ENCODE data around the gene CNIH2. TPM values are rescaled to one million over a fixed set of nuclear protein-coding genes. Genes with fewer than 3 reads are reported as not detected.

CNIH2 gene
- total RNA-seq = 0.37 TPM in 1 of 2 replicates, not detected in the other

DNA sequence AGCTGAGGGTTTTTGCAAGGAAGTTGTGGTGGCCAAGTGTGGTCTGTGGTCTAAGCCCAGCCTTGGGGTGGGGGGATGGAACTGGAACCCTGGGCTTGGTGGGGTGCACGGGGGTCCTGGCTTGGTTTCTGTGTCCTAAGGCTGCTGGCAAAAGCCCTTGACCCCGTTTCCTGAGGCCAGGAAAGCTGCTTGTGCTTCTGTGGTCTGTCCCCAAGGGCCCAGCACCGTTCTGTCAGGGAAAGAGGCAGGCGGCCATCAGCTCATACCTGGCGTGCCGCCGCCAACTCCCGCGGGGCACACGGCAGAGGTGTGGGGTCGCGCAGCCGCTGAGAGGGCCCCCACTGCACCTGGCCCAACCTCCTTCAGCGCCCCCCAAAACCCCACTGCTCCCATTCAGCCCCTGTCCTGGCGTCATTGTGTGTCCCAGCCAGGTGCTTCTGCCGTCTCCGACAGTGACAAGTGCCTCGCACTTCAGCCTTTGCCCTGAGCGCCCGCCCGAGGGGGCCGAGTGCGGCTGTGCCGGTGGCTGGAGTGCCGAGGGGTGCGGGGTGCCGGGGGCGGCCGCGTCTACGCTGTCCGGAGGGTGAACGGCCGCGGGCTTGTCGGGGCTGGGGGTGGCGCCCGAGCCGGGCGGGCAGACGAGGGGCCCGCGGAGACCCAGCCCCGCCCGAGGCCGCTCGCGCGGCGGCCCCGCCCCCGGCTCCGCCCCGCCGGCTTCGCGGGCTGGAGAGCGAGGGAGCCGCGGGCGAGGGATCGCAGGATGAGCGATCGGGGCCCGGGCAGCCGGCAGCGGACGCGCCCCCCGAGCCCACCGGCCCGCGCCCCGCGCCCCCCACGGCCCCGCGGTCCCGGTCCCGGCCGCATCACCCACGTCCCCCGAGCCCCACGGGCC, at the start of gene CNIH2:
TSS of gene CNIH2 (plus strand) at position 705 of the 892 bp plus-strand sequence. CDS start 282 bp downstream, outside the sequence.

DNA sequence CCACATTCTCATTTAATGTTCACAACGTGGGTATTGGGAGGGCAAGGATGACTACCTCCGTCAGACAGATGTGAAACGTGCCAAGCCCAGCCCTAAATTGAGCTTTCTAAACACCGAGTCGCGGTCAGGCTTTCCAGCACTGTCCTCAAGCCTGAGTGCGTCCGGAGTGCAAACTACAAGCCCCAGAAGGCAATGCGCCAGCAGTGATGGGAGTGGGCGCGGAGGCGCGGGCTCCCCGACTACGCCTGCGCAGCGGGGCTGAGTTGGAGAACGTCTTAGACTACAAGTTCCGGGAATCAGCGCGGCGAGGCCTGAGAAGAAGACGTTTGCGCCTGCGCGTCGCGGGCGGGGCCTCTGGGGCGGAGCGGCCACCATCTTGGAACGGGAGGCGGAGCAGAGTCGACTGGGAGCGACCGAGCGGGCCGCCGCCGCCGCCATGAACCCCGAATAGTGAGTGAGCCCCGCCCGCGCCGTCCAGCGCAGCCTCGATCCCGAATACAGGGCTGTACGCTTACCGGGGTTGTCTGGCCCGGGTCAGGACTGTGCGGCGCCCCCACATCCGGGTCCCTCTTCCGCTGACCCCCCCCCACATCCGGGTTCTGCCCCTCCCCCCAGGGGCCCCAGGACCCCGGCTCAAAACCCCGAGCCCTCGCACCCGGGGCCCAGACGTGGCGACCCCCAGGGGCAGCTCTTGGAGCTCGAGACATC, 9.6 kb upstream of the CNIH2 start, which contains the start of gene RAB1B:
TSS of gene RAB1B (plus strand) at position 396 of the 708 bp plus-strand sequence. CDS start at position 437, 41 bp downstream.

DNA sequence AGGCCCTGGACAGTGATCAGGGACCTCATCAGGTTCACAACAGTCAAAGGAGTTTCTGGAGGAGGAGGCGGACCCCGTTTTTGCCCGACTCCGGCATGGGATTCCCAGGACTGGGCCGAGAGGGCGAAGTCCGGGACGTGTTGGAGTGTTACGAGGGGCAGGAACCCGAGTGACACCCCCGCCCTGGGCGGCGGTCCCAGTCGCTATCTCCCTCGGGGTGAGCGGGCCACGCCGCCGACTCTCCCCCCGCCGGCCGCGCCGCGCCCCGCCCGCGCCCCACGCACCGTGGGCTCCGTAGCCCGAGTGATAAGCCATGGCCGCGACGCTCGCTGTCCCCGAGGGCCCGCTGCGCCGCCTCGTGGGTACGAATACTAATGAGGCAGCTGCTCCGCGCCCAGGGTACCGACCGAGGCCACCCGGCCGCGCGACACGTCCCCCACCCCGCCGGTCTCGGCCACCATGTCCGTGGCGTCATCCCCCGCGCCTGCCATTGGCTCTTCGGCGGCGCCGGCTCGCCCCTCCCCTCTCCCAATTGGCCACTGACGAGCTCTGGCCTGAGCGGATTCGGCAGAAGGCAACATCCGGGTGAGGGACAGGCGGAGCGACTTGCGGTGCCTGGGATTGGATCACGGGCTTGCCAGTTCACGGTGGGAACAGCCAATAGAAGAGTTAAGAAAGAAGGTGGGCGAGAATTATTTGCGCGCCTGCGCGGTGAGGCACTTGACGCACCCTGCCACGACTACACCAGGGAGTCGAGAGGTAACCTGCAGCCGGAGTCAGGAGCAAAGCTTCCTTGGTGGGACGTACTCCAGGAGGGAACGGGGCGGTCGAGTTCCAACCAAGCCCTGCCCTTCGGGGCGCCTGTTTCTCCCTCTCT, 10.9 kb downstream of the CNIH2 start, which contains the start of gene YIF1A:
TSS of gene YIF1A (minus strand) at position 473 of the 877 bp plus-strand sequence. CDS start at position 315, 158 bp downstream.

DNA sequence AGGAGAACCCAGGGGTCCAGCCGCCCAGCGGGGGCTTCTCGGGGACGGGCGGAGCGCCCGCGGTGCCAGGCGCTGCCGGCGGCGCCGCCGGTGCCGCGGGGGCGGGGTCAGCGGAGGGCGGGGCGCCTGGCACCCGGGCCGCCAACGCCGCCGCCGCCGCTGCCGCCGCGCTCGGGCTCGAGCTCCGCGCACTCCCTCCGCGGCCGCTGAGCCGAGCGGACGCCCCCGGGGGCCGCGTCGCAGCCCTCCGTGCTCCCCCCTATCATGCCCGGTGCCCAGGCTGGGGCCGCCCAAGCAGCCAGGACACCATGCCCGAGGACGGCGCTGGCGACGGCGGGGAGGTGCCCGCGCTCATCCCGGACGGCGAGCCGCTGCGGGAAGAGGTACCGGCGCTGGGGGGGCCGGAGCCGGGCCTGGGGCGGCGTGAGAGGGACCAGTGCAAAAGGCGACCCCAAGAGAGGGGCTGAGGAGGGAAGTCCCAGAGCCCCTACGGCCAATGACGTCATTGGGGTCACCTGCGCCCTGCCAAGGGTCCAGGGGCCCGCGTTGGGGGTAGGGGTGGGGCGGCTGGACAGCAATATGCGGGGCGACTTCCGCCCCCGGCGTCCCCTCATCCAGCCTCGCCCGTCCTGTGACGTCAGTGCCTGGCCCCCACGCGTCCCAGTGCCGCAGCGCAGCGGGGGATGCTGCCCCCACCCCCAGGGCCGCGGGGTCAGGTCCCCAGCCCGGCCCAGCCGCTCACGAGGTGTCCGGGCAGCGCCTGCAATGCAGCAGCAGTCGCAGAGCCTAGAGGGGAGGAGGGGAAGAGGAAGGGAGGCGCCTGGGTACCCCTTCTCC, 13.9 kb downstream of the CNIH2 start, which contains the start of gene TMEM151A:
TSS of gene TMEM151A (plus strand) at position 189 of the 837 bp plus-strand sequence. CDS start at position 309, 120 bp downstream.

DNA sequence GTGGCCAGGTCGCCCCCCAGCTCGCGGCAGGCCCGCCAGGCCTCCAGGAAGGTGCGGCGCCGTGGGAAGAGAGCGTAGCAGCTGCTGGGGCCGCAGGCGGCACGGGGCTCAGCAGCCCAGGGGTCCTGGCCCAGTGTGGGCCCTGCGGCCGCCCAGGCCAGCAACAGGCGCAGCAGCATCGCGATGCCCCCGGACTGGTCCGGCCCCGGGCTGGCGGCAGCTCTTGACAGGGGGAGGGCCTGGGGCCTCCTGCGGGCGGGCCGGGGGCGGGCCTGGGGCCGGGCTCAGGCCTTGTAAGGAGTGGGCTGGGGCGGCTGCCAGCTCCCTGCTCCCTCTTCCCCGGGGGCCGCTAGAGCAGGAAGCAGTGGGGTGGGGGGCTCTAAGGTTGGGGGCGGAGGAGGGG, 38.9 kb downstream of the CNIH2 start, which contains the start of gene CD248:
TSS of gene CD248 (minus strand) at position 196 of the 403 bp plus-strand sequence. CDS start at position 179, 17 bp downstream.

Other genes starting within 250 kb of the CNIH2 start
- gene GAL3ST3, start 229.0 kb upstream of the CNIH2 start, total RNA-seq = 0.23 TPM in 1 of 2 replicates, not detected in the other
- 113 and 163 TPM in 2 replicates for gene SF3B2, start 225.8 kb upstream of the CNIH2 start, total RNA-seq
- gene PACS1, start 207.9 kb upstream of the CNIH2 start, total RNA-seq = 77.5 and 125 TPM in 2 replicates
- 24.3 and 41.8 TPM in 2 replicates for gene KLC2, start 20.5 kb upstream of the CNIH2 start, total RNA-seq
- gene RAB1B, start 9.5 kb upstream of the CNIH2 start, total RNA-seq = 60.3 and 122 TPM in 2 replicates
- 152 and 209 TPM in 2 replicates for gene YIF1A, start 11.0 kb downstream of the CNIH2 start, total RNA-seq
- under 0.01 and 0.42 TPM in 2 replicates for gene TMEM151A, start 13.7 kb downstream of the CNIH2 start, total RNA-seq
- 52.9 and 81.7 TPM in 2 replicates for gene CD248, start 38.9 kb downstream of the CNIH2 start, total RNA-seq
- gene RIN1, start 58.3 kb downstream of the CNIH2 start, total RNA-seq = 8.3 and 19.2 TPM in 2 replicates
- 35.9 and 38.6 TPM in 2 replicates for gene BRMS1, start 66.9 kb downstream of the CNIH2 start, total RNA-seq
- gene B4GAT1, start 69.5 kb downstream of the CNIH2 start, total RNA-seq = 44.0 and 95.6 TPM in 2 replicates
- 0.30 and 0.97 TPM in 2 replicates for gene SLC29A2, start 93.6 kb downstream of the CNIH2 start, total RNA-seq
- gene NPAS4, start 142.9 kb downstream of the CNIH2 start, total RNA-seq = not detected in 2 replicates
- gene MRPL11, start 160.7 kb downstream of the CNIH2 start, total RNA-seq = 24.6 and 34.3 TPM in 2 replicates
- 8.6 and 13.4 TPM in 2 replicates for gene PELI3, start 188.7 kb downstream of the CNIH2 start, total RNA-seq
- gene DPP3, start 202.3 kb downstream of the CNIH2 start, total RNA-seq = 43.1 and 63.9 TPM in 2 replicates
- gene BBS1, start 232.5 kb downstream of the CNIH2 start, total RNA-seq = 34.4 and 38.2 TPM in 2 replicates

Data from smooth muscle cell of the umbilical artery (primary cell).